GM12878 (cell line): Measurements from ENCODE around the gene VCAN. TPM values are rescaled to one million over a fixed set of nuclear protein-coding genes. Genes with fewer than 3 reads are reported as not detected.

Experiments
- ATAC-seq: fragments of 200-7000 bp; cut with Tn5 transposase; 3 replicates; pipeline ENCODE4 v1.9.1; 2020; ENCODE audit warnings: mild to moderate bottlenecking, moderate library complexity
- BruUV-seq: library from RNA; stranded (reverse); fragments of 400-500 nt; replicated peaks from 2 replicates; lab custom pipeline; 2021; lab: Mats Ljungman, UMichigan
- CTCF ChIA-PET: fragments of 300-600 bp; sonication (Branson Sonifier 250); formaldehyde crosslinking; extraction: SDS; loops from one replicate; lab custom pipeline; 2021; ENCODE audit warnings: inconsistent platforms; lab: Yijun Ruan, JAX
- POLR2A ChIA-PET: fragments of 350-600 bp; formaldehyde crosslinking; extraction: SDS; loops from one replicate; lab custom pipeline; 2021; ENCODE audit warnings: inconsistent platforms; lab: Charles Lee
- RAD21 ChIA-PET: fragments of 300-600 bp; sonication (Branson Sonifier 250); formaldehyde crosslinking; loops from one replicate; lab custom pipeline; 2023; ENCODE audit warnings: antibody characterized with exemption; ENCODE audit not compliant: unreplicated experiment; lab: Charles Lee
- SMC1A ChIA-PET: fragments of 300-600 bp; sonication (Branson Sonifier 250); formaldehyde crosslinking; loops from one replicate; lab custom pipeline; 2023; ENCODE audit not compliant: unreplicated experiment, uncharacterized antibody; lab: Charles Lee
- DNase-seq: peaks from one replicate; pipeline ENCODE4 v3.0.0-alpha.2; 2011; ENCODE audit warnings: low read depth, low spot score
- FAIRE-seq: peaks from 3 replicates; lab custom pipeline; 2011; peaks lifted over from hg19 to GRCh38; lab: Jason Lieb, UNC
- H2AFZ ChIP-seq: 2 replicates; pipeline ENCODE4 v1.6.0; 2011; ENCODE audit warnings: low read depth, low read length, control low read depth; ENCODE audit not compliant: control insufficient read depth
- H3K27ac ChIP-seq: 2 replicates; pipeline ENCODE4 v1.5.1; 2011; ENCODE audit warnings: control low read depth; ENCODE audit not compliant: control insufficient read depth, insufficient read depth
- H3K27me3 ChIP-seq, 2 experiments: replicated peaks in 1 of 2; 2 replicates each; pipeline versions ENCODE4 v1.6.0 to v1.6.1; 2011; ENCODE audit warnings: low read length in 1 of 2; ENCODE audit not compliant: control insufficient read depth in 2 of 2, insufficient read depth in 2 of 2
- H3K36me3 ChIP-seq, 2 experiments: 2 replicates each; pipeline ENCODE4 v1.5.1; 2011; ENCODE audit warnings: low read length in 1 of 2; ENCODE audit not compliant: control insufficient read depth in 2 of 2, insufficient read depth in 2 of 2
- H3K4me1 ChIP-seq: 2 replicates; pipeline ENCODE4 v1.6.1; 2011; ENCODE audit warnings: mild to moderate bottlenecking, low read length, moderate library complexity, mixed read lengths; ENCODE audit not compliant: control insufficient read depth, insufficient read depth
- H3K4me2 ChIP-seq: 2 replicates; pipeline ENCODE4 v1.6.0; 2011; ENCODE audit warnings: control low read depth; ENCODE audit not compliant: control insufficient read depth, insufficient read depth
- H3K4me3 ChIP-seq: fragments of 200-600 bp; sonication (generic); 2 replicates; pipeline ENCODE4 v1.5.1; 2016
- H3K79me2 ChIP-seq: 2 replicates; pipeline ENCODE4 v1.6.0; 2011; ENCODE audit warnings: low read length; ENCODE audit not compliant: control insufficient read depth, insufficient read depth
- H3K9ac ChIP-seq: 2 replicates; pipeline ENCODE4 v1.8.0; 2011; ENCODE audit warnings: low read length, control low read depth, mixed read lengths; ENCODE audit not compliant: control insufficient read depth, insufficient read depth
- H3K9me3 ChIP-seq: replicated peaks from 3 replicates; pipeline ENCODE4 v1.5.1; 2011; ENCODE audit warnings: mild to moderate bottlenecking, low read length; ENCODE audit not compliant: control insufficient read depth, insufficient read depth
- H4K20me1 ChIP-seq: 2 replicates; pipeline ENCODE4 v1.6.0; 2011; ENCODE audit not compliant: control insufficient read depth, insufficient read depth
- CHD2 ChIP-seq: IDR thresholded peaks from 2 replicates; pipeline ENCODE4 v1.6.1; 2011; ENCODE audit warnings: low read depth, low read length, improper control_type of control experiment, borderline replicate concordance
- ETV6 ChIP-seq, 2 experiments: fragments of 450-650 bp in 1 of 2; IDR thresholded peaks in 1 of 2; conservative IDR thresholded peaks in 1 of 2; 2 replicates each; pipeline ENCODE4 v1.6.1; 2014; ENCODE audit warnings: antibody characterized with exemption in 1 of 2, borderline replicate concordance in 1 of 2, low read depth in 1 of 2, mild to moderate bottlenecking in 1 of 2, moderate library complexity in 1 of 2
- HCFC1 ChIP-seq: fragments of 150-350 bp; IDR thresholded peaks from 2 replicates; pipeline ENCODE4 v1.6.1; 2014; ENCODE audit warnings: low read length
- IKZF2 ChIP-seq, 2 experiments: fragments of 450-650 bp; IDR thresholded peaks; 2 replicates each; pipeline ENCODE4 v1.6.1; 2017; ENCODE audit warnings: mild to moderate bottlenecking in 2 of 2, moderate library complexity in 2 of 2
- JUND ChIP-seq: IDR thresholded peaks from 2 replicates; pipeline ENCODE4 v1.6.1; 2012; ENCODE audit warnings: low read depth, mild to moderate bottlenecking, low read length, improper control_type of control experiment, moderate library complexity
- PML ChIP-seq: IDR thresholded peaks from 2 replicates; pipeline ENCODE4 v1.6.1; 2012; ENCODE audit warnings: low read length, inconsistent platforms
- SRF ChIP-seq, 2 experiments: IDR thresholded peaks; 2 replicates each; pipeline ENCODE4 v1.6.1; 2011; ENCODE audit warnings: low read depth in 2 of 2, low read length in 2 of 2, mild to moderate bottlenecking in 1 of 2, moderate library complexity in 1 of 2
- WGBS: methylation state at CpG from one replicate; pipeline ENCODE4 v1.1.6; 2016; ENCODE audit warnings: low lambda C conversion rate; ENCODE audit not compliant: insufficient replicate concordance, insufficient coverage; ENCODE audit errors: missing lambda C conversion rate; 5-methylcytosine and 5-hydroxymethylcytosine counted together
- in situ Hi-C: fragments of 300-500 bp; cut with MboI; formaldehyde crosslinking; loops from 9 replicates; pipeline ENCODE4 v1.14.3; 2018; ENCODE audit warnings: mixed read lengths
- intact Hi-C: fragments of 100-400 bp; cut with micrococcal nuclease; formaldehyde crosslinking; loops from one replicate; pipeline ENCODE4 v1.14.2; 2022; ENCODE audit not compliant: unreplicated experiment
- polyA plus RNA-seq, 11 experiments: library from polyadenylated mRNA; depleted of rRNA in 4 of 11; unstranded in 6 of 11; stranded (reverse) in 5 of 11; fragments of >200 nt; fragmentation: Nextera tagmentation in 4 of 11; fragmentation: Illumina TruSeq in 1 of 11; extraction: Ambion mirVana in 4 of 11; extraction: Trizol in 1 of 11; gene quantifications; 1 replicate in 1 of 11; 2 replicates in 10 of 11; pipeline versions ENCODE4 v1.2.1 to v1.2.3, GENCODE V29; 2011 to 2016; ENCODE audit warnings: inconsistent platforms in 2 of 11, missing spikeins in 2 of 11, low read depth in 1 of 11
- total RNA-seq, 4 experiments: library from RNA; depleted of rRNA in 3 of 4; stranded (reverse); fragments of >200 nt in 3 of 4; fragmentation: Illumina TruSeq in 1 of 4; extraction: Trizol in 1 of 4; gene quantifications; 2 replicates each; pipeline versions ENCODE4 v1.2.1 to v1.2.3, GENCODE V29; 2013 to 2021
- TF ChIP-seq, protein P1 (sequence below): IDR thresholded peaks from 2 replicates; pipeline ENCODE4 v1.6.1; 2012; ENCODE audit warnings: mild to moderate bottlenecking, low read depth, low read length
- TF ChIP-seq, protein P2 (sequence below), 3 experiments: IDR thresholded peaks in 2 of 3; conservative IDR thresholded peaks in 1 of 3; 2 replicates each; pipeline ENCODE4 v1.5.1; 2011; ENCODE audit warnings: low read depth in 3 of 3, low read length in 3 of 3, mild to moderate bottlenecking in 3 of 3, control low read depth in 2 of 3, moderate library complexity in 2 of 3, inconsistent platforms in 1 of 3, mixed read lengths in 1 of 3; ENCODE audit not compliant: control insufficient read depth in 2 of 3, insufficient read depth in 1 of 3; ENCODE audit errors: extremely low read depth in 1 of 3
- TF ChIP-seq, protein P3 (sequence below): fragments of 450-650 bp; formaldehyde crosslinking; IDR thresholded peaks from 2 replicates; pipeline ENCODE4 v1.5.0; 2022; ENCODE audit warnings: mild to moderate bottlenecking, missing genetic modification characterization

VCAN gene
- total and polyA plus RNA-seq, 10 of the 15 experiments (the other 5 are each of a cell fraction or from before 2014, with no cell fraction given) = 1.2 to 15.2 (median 4.5) TPM

DNA sequence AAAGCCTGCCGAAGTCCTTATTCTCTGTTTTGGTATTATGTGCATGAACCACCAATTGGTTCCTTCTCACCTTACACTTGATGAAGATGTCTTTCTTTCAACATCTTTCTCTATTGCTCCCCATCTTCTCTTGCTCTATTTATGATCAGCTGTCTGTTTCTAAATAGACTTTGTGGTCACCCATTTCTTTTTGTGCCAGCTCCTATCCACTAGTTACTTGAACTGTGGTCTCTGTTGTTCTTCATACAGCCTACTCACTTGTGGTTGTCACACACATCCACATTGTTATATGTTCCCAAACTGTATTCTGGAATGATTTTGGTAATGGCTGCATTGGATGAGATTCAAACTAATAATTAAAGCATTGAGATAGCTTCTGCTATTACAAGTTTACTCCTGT is 11.4 kb downstream of the VCAN start:
- TF ChIP-seq JUND = no peak
- TF ChIP-seq IKZF2 (IDR thresholded peaks at IDR 0.05) = no peak
- TF ChIP-seq, protein P1, sequence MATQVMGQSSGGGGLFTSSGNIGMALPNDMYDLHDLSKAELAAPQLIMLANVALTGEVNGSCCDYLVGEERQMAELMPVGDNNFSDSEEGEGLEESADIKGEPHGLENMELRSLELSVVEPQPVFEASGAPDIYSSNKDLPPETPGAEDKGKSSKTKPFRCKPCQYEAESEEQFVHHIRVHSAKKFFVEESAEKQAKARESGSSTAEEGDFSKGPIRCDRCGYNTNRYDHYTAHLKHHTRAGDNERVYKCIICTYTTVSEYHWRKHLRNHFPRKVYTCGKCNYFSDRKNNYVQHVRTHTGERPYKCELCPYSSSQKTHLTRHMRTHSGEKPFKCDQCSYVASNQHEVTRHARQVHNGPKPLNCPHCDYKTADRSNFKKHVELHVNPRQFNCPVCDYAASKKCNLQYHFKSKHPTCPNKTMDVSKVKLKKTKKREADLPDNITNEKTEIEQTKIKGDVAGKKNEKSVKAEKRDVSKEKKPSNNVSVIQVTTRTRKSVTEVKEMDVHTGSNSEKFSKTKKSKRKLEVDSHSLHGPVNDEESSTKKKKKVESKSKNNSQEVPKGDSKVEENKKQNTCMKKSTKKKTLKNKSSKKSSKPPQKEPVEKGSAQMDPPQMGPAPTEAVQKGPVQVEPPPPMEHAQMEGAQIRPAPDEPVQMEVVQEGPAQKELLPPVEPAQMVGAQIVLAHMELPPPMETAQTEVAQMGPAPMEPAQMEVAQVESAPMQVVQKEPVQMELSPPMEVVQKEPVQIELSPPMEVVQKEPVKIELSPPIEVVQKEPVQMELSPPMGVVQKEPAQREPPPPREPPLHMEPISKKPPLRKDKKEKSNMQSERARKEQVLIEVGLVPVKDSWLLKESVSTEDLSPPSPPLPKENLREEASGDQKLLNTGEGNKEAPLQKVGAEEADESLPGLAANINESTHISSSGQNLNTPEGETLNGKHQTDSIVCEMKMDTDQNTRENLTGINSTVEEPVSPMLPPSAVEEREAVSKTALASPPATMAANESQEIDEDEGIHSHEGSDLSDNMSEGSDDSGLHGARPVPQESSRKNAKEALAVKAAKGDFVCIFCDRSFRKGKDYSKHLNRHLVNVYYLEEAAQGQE = no peak
- no peak for TF ChIP-seq HCFC1
- TF ChIP-seq PML = no peak
- TF ChIP-seq, protein P2, sequence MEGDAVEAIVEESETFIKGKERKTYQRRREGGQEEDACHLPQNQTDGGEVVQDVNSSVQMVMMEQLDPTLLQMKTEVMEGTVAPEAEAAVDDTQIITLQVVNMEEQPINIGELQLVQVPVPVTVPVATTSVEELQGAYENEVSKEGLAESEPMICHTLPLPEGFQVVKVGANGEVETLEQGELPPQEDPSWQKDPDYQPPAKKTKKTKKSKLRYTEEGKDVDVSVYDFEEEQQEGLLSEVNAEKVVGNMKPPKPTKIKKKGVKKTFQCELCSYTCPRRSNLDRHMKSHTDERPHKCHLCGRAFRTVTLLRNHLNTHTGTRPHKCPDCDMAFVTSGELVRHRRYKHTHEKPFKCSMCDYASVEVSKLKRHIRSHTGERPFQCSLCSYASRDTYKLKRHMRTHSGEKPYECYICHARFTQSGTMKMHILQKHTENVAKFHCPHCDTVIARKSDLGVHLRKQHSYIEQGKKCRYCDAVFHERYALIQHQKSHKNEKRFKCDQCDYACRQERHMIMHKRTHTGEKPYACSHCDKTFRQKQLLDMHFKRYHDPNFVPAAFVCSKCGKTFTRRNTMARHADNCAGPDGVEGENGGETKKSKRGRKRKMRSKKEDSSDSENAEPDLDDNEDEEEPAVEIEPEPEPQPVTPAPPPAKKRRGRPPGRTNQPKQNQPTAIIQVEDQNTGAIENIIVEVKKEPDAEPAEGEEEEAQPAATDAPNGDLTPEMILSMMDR (IDR thresholded peaks at IDR 0.05 in 2 of 3, conservative IDR thresholded peaks at IDR 0.05 in 1 of 3; ENCODE audit: control insufficient read depth in 2 of 3, extremely low read depth in 1 of 3, insufficient read depth in 1 of 3, low read depth in 3 of 3, low read length in 3 of 3) = no peak
- TF ChIP-seq SRF (IDR thresholded peaks at IDR 0.05; ENCODE audit: low read depth in 2 of 2, low read length in 2 of 2) = no peak
- TF ChIP-seq, protein P3, sequence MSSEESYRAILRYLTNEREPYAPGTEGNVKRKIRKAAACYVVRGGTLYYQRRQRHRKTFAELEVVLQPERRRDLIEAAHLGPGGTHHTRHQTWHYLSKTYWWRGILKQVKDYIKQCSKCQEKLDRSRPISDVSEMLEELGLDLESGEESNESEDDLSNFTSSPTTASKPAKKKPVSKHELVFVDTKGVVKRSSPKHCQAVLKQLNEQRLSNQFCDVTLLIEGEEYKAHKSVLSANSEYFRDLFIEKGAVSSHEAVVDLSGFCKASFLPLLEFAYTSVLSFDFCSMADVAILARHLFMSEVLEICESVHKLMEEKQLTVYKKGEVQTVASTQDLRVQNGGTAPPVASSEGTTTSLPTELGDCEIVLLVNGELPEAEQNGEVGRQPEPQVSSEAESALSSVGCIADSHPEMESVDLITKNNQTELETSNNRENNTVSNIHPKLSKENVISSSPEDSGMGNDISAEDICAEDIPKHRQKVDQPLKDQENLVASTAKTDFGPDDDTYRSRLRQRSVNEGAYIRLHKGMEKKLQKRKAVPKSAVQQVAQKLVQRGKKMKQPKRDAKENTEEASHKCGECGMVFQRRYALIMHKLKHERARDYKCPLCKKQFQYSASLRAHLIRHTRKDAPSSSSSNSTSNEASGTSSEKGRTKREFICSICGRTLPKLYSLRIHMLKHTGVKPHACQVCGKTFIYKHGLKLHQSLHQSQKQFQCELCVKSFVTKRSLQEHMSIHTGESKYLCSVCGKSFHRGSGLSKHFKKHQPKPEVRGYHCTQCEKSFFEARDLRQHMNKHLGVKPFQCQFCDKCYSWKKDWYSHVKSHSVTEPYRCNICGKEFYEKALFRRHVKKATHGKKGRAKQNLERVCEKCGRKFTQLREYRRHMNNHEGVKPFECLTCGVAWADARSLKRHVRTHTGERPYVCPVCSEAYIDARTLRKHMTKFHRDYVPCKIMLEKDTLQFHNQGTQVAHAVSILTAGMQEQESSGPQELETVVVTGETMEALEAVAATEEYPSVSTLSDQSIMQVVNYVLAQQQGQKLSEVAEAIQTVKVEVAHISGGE (CRISPR knock-in tag) = no peak
- no peak for TF ChIP-seq CHD2
- no peak for TF ChIP-seq ETV6 (conservative IDR thresholded peaks at IDR 0.05 in 1 of 2, IDR thresholded peaks at IDR 0.05 in 1 of 2; ENCODE audit: borderline replicate concordance in 1 of 2, low read depth in 1 of 2)
- Histone ChIP-seq H3K4me2 (no peak overlapping the region), H2AFZ (no peak overlapping the region), H3K27me3 (no peaks in the 10 kb centered on the region), H3K79me2 (no peaks in the 10 kb centered on the region), H3K4me3 (no peak overlapping the region), H3K9me3 (no peaks in the 10 kb centered on the region), H3K36me3 (no peaks in the 10 kb centered on the region), H3K9ac (no peak overlapping the region), H3K4me1 (no peaks in the 10 kb centered on the region), H3K27ac (no peak overlapping the region), H4K20me1 (no peaks in the 10 kb centered on the region)
- FAIRE-seq (no peak), DNase-seq (no peak), ATAC-seq (no peak)
- in situ Hi-C loops = no loop called here
- ChIA-PET SMC1A (no interaction called here), CTCF (interaction anchor here (0.6 kb wide), 1 partner anchor 20 kb away, joined by 3 read pairs; no protein-coding TSS in a partner anchor), RAD21 (no interaction called here), POLR2A (no interaction called here)
- intact Hi-C loops = no loop called here
- WGBS = 78% methylated on average over 1 of the region's 1 CpG
- no TSS peak for BruUV-seq
